Stimulated activated CD4-positive, alpha-beta T cell treated with anti-CD3 and anti-CD28 coated beads, Interleukin-1b, Interleukin-23, amount 100 ng/mL, for 24 hours (primary cell): ENCODE data around the gene LTBR.

Experiments used
- DNase-seq, 4 experiments: peaks; one replicate each; pipeline ENCODE4 v3.0.0-alpha.2; 2020; ENCODE audit warnings: low read depth in 4 of 4, low spot score in 1 of 4

The LTBR gene

DNA sequence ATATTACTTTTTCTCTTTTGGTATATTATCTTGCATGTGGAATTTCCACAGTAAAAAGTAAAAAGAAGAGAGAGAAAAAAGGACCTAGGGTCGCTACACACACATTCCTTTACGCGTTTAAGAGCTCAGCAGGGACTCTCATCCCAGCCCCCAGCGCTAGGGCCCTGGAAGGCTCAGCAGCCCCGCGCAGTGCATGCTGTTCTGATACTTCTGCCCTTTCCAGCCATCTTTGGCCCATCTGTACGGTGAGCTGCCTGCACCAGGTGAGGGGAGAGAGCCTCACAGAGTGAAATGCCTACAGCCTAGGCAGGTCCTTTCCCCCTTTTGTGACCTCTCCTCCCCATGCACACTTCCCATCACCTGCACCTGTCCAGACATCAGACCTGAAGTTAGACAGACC, 1.6 kb upstream of the LTBR start:
- DNase-seq: no peak

DNA sequence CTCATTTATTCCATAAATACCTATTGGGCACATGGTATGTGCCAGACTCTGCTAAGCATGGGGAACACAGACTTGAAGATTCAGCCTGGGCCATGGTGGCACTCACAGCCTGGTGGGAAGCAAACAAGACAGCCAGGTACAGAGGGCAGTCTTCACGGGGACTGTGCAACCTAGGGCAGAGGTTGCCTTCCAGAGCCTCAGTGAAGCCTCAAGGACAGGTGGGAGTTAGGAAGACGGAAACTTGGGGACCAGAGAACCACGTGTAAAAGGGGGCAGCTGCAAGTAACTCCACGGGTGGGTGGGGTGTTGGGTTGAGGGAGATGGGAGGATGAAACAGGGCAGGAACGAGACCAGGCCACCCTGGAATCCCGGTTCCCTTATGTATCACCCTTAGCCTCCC, 980 bp upstream of the LTBR start:
- DNase-seq: no peak

DNA sequence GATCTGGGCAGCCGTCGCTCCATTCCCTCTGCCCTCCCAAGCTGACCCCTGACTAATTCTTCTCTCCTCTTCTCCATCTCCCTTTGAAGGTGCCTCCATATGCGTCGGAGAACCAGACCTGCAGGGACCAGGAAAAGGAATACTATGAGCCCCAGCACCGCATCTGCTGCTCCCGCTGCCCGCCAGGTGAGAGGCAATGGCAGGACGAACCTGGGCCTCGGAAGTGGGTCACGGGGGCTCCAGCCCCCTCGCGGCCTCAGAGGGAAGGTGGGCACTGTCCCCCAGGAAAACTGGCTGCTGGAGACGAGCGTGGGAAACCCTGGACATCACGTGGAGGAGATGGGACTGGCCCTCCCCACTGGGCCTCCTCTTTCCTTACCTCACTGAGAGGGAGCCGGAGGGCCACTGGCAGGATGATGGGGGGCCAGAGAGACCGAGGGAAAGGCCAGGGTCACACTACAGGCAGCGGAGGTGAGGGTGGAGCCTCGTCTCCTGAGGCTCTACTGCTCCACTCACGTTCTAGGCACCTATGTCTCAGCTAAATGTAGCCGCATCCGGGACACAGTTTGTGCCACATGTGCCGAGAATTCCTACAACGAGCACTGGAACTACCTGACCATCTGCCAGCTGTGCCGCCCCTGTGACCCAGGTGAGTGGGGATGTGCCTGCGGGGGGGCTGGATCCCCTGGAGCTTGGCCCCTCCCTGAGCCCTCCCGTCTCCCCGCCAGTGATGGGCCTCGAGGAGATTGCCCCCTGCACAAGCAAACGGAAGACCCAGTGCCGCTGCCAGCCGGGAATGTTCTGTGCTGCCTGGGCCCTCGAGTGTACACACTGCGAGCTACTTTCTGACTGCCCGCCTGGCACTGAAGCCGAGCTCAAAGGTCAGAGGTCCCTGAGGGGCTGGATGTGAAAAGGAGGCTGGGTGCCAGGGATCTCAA, 806 bp downstream of the LTBR start:
- no peak for DNase-seq

DNA sequence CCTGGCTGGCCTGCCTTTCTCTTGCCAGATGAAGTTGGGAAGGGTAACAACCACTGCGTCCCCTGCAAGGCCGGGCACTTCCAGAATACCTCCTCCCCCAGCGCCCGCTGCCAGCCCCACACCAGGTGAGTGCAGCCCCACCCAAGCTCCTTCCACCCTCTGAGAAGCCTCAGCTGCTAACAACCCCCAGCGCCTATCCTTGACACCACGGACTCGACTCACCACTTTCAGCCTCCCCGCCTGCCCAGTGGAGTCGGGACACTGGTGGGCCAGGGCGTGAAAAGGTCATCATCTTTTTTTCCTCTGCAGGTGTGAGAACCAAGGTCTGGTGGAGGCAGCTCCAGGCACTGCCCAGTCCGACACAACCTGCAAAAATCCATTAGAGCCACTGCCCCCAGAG, 2.1 kb downstream of the LTBR start:
- DNase-seq: no peak

DNA sequence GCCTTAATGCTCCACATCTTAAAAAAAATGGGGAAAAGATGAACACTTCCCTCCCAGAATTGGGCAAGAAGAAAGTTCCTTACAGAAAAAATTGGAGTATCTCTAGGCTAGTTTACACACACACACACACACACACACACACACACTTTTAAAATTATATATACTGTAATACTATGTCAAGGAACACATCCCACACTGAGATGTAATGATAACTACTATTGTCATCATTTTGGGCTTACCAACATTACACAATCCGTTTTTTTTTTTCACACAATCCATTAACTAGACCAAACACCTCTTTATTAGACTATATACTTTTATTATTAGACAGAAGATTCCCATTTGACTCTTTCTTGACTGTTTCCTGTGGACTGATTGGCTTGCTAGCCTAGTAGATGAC, 2.5 kb downstream of the LTBR start:
- DNase-seq: no peak

DNA sequence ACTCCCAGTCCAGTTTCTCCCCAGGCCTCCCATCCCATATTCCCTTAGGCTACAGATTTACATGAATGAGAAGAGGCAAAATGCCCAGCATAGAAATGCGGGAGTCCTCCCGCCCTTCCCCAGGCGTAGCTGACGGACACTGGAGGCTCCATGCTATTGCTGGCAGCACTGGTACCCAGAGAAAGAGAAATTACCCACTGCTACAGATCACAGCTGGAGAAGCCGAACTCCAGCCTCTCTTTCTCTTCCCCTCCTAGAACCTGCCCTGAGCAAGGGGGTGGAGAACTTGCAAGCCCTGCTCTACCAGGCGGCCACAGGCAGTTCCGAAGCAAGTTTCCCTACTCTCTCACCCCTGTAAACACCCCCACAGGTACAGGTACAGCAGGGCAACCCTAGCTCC, 3.6 kb downstream of the LTBR start:
- no peak for DNase-seq

DNA sequence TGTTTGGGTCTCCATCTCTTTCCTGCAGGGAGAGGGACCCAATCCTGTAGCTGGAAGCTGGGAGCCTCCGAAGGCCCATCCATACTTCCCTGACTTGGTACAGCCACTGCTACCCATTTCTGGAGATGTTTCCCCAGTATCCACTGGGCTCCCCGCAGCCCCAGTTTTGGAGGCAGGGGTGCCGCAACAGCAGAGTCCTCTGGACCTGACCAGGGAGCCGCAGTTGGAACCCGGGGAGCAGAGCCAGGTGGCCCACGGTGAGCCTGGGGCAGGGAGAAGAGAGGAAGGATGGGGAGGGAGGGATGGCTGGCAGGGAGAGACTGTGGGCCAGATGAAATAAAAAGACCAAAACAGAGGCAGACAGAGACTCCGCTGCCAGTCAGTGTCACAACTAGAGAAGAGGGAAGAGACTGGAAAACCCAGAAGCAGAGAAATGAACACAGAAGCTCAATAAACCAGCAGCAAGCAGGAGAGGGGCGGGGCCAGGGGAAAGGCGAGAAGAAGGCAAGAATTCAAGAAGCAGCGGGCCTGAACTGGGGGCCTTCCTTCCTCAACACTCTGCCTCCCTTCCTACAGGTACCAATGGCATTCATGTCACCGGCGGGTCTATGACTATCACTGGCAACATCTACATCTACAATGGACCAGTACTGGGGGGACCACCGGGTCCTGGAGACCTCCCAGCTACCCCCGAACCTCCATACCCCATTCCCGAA, 6.3 kb downstream of the LTBR start:
- no peak for DNase-seq

DNA sequence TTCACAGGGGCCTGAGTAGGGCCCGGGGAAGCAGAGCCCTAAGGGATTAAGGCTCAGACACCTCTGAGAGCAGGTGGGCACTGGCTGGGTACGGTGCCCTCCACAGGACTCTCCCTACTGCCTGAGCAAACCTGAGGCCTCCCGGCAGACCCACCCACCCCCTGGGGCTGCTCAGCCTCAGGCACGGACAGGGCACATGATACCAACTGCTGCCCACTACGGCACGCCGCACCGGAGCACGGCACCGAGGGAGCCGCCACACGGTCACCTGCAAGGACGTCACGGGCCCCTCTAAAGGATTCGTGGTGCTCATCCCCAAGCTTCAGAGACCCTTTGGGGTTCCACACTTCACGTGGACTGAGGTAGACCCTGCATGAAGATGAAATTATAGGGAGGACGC, 7.1 kb downstream of the LTBR start:
- DNase-seq: no peak

DNA sequence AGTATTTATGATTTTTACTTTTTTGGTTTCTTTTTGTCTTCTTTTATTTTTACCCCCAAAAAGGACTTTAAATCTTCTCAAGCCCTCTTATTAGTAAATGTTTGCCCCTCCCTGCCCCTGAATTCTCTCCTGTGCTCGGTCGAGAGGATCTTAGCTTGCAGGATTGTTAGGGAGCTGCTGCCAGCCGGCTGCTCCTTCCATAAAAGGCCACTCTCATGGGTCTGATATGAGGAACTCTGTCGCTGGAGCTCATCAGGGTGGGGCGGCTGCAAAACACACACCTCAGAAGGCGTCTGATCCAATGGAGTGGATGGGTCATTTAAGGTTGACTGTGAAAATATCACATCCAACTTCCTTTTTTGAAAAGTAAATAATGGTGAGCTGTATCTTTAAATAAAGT, 8.5 kb downstream of the LTBR start:
- DNase-seq: no peak

DNA sequence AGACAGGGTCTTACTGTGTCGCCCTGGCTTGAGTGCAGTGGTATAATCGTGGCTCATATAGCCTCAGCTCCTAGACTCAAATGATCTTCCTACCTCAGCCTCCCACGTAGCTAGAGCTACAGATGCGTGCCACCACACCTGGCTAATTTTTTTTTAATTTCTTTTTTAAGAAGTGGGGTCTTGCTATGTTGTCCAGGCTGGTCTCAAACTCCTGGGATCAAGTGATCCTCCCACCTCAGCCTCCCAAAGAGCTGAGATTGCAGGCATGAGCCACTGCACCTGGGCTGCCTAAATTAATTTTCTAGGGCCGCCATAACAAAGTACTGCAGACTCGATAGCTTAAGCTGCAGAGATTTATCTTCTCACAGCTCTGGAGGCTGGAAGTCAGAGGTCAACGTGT, 9.1 kb downstream of the LTBR start:
- no peak for DNase-seq

DNA sequence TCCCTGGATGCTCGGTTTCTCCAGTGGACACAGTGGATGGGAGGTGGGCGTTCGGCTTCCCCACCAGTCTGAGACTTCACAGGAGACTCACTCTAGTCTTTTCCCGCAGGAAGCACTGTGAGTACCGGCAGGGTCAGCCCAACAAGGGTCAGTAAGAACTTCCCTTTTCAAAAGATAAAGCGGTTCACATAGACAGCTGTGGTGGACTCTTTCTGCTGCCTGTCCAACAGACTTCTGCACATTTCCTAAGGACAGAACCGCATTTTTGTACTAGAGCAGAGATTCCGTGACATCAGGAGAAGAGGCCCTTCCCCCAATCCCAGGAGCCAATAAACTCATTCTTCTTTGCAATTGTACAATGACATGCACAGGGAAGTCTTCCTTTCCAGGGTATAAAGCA, 10.4 kb downstream of the LTBR start:
- no peak for DNase-seq

DNA sequence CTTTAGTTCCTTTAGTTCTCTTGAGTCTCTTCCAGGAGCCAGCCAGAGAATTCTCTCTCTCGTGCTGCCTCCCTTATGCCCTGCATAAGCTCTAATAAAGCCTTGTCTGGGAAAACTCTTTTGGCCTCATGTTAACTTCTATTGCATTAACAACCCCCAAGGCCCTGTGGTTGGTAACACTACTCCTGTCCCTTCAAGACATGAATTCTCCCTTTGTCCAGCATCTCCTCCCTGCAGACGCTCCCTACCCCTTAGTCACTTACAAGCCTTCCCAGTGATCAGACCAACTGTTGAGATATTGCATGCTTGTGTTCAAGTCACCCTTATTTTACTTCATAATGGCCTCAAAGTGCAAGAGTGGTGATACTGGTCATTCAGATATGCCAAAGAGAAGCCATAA, 12.1 kb downstream of the LTBR start:
- DNase-seq: no peak

DNA sequence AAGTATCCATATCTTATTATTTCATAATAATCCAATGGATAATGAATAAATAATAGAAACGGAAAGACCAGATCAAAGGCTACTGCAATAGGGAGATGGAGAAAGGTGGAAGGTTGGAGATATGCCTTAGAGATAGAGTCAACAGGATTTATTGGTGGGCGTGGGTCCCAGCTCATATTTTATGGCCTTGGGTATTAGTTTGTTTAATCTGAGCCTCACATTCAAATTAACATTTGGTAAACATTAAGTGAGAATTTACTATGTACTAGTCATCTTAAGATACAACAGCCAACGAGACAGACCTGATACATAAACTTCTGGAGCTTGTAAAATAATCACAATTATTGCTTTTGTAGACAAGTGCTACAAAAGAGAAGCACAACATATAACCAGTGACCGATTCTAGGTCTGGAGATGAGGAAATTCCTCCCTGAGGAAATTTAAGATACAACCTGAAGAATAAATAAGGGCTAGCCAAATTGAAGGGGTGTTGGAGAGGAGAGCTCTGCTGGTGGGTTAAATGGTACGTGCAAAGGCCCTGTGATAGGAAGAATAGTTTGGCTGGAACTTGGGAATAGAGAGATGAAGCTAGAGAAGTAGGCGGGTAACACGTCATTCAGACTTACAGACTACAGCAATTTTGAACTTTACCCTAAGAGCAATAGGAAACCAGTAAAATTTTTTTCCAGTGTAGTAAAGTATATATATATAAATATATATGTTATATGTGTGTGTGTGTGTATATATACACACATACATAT, 16.1 kb downstream of the LTBR start:
- no peak for DNase-seq

DNA sequence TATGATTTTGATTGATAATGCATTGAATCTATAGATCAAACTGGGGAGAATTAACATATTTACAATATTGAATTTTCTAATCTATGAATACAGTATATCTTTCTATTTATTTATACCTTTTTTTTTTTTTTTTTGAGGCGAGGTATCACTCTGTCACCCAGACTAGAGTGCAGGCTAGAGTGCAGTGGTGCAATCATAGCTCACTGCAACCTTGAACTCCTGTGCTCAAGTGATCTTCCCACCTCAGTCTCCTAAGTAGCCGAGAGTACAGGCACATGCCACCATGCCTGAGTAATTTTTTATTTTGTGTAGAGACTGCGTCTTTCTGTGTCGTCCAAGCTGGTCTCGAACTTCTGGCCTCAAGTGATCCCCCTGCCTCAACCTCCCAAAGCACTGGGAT, 20.4 kb downstream of the LTBR start:
- DNase-seq: no peak

DNA sequence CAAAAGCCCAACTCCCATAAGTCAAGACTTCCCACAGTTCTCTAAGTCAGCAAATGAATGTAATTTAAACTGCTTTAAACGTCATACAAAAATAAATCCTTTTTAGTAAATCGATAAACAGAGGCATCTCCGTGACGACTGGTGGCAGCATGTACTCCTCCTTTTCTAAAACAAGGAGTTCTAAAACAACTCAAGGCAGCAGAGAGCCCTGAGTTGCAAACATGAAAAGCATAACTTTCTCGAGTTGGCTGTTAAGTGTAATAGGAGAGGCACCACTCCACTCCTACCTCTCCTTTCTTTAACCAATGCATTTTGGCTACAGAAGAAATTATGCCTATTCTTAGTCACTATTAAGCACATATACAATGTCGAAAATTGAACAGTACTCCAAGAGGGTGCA, 22.0 kb downstream of the LTBR start:
- DNase-seq: no peak

DNA sequence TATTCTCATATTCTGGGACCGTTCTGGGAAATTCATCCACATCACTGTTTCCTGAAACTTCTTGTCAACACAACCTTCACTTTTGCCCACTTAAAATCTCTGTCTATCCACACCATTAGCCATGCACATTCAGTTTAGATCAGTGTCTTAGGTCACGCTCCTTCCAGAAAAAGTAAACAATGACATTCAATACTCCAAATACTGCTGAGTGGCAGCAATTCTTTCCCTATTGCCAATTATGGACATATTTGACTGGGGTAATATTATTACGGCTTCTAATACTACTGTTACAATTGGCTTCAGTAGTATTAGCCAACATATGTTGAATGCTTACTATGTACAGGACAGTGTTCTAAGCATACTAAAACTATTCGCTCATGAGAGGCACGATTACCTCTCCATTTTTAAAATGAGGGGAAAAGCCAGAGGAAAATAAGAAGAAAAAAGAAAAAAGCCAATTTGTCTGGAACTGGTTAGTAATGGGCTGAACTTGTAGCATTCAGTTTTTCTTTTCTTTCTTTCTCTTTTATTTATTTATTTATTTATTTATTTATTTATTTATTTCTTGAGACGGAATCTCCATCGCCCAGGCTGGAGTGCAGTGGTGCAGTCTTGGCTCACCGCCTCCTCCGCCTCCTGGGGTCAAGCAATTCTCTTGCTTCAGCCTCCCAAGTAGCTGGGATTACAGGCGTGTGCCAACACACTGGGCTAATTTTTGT, 23.4 kb downstream of the LTBR start:
- DNase-seq: no peak

DNA sequence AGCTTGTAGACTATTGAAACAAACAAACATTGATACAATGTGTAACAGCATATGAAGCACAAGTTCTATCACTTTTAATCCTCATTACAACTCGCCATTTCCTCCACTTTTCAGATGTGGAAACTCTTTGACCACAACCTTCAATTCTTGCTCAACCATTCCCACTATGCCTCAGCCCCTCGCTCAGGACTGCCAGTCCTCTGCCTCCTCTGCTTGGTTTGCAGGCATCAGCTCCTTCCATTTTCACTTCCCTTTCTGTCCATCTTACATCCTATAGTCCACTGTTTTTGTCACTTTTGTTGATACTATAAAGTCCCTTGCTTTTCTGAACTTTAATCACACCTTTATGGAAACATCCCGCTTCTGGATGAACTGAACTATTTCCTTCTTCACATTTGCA, 32.6 kb downstream of the LTBR start:
- no peak for DNase-seq

DNA sequence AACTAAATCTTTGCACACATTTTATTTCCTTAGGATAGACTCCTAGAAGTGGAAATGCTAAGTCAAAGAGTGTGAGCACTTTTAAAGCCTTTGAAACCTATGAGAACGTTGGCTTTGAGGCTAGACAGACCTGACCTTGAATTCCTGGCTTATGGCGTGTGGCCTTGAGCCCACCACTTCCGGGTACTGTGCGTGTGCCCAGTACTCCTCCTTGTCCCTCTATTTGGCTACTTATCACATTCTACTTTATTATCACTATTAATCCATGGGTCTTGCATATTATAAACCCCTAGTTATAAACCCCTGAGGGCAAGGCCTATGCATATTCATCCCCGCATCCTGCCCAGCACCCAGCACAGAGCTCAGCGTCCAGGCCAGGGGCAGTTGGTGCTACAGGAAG, 34.8 kb downstream of the LTBR start:
- DNase-seq: no peak

DNA sequence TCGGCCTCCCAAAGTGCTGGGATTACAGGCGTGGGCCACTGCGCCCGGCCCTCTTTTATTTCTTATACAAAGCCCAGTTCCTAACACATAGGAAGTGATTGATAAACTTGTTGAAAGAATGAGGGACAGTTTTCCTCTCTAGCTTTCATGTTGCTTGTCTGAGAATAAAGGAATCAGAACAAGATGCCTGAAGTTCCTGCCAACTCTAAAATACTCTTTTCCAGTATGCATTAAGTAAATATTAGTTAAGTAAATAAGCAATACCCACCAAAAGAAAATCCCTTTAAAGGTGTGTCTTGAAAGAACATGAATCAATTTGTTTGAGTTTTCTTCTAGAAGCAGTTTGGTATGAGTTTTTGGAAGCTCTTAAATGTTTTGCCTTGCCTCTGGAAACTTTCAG, 36.4 kb downstream of the LTBR start:
- DNase-seq: no peak

DNA sequence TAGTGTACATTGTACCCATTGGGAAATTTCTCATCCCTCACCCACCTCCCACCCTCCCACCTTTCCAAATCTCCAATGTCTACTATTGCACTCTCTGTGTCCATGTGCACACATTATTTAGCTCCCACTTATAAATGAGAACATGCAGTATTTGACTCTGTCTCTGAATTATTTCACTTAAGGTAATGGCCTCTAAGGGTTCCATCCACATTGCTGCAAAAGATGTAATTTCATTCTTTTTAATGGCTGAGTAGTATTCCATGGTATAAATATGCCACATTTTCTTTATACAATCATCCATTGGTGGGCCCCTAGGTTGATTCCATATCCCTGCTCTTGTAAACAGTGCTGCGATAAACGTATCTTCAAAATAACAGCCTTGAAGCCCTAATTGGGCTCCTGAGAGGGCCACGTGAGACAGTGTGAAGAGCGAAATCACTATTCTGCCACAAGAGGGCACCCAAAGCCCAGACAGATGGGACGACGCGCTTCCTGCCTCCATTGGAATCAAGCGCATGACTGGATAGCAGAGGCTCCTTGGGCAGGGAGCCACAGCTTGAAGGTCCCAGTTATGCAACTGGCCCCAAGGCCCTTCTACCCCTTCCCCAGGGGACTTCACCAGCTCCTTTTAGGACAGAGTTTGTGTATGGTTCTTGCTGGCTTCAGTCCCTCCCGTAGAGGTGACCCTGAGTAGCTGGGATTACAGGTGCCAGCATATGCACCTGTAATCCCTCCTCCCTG, 39.5 kb downstream of the LTBR start:
- peak in 2 of 4 experiments; percentile 52 to 55 for DNase-seq

DNA sequence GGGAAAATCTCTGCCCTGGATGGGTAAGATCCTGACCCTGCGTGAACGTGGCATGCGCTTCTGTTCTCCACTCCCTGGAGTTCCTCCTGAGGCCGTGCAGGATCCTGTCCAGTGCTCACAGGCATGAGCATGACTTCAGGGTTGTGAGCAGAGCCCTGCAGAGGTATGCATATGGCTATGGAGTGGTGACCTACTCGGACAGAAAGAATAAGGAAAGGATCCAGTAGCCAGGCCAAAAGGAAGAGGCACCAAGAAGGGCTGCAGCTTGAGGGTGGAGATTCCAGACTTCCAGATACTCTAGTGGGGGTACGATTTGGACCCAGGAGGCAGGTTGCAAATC, 40.0 kb downstream of the LTBR start:
- no peak for DNase-seq
